Hypothalamus (tissue), 51 donors: ENCODE measurements around the gene PCDH9.
"Not testable (repeated sequence)": the region's sequence is repeated elsewhere in the genome, so short reads cannot be mapped to it uniquely, and the experiment has no call there.

Experiments used
- DNase-seq, 51 donors: peaks; one replicate each; lab custom pipeline; 2025; lab: John Stamatoyannopoulos, UW

The PCDH9 gene

GRCh38 chr13:66635526-66635925 lies 594.6 kb downstream of the PCDH9 start:
- no peak for DNase-seq

GRCh38 chr13:66634384-66634783 lies 595.8 kb downstream of the PCDH9 start:
- no peak for DNase-seq

GRCh38 chr13:66627512-66627911 lies 602.6 kb downstream of the PCDH9 start:
- DNase-seq: no peak

GRCh38 chr13:66624302-66624701 lies 605.8 kb downstream of the PCDH9 start:
- no peak for DNase-seq

GRCh38 chr13:66623129-66623820 lies 606.9 kb downstream of the PCDH9 start:
- no peak for DNase-seq

- not testable (repeated sequence) for DNase-seq
These were observed 608.2 kb downstream of the PCDH9 start for GRCh38 chr13:66621906-66622447.

GRCh38 chr13:66618702-66619101 lies 611.4 kb downstream of the PCDH9 start:
- no peak for DNase-seq

- no peak for DNase-seq
These were observed 612.4 kb downstream of the PCDH9 start for GRCh38 chr13:66617786-66618185.

- DNase-seq: no peak
These were observed 617.2 kb downstream of the PCDH9 start for GRCh38 chr13:66612983-66613382.

- no peak for DNase-seq
These were observed 643.6 kb downstream of the PCDH9 start for GRCh38 chr13:66586489-66586888.

- no peak for DNase-seq
These were observed 644.4 kb downstream of the PCDH9 start for GRCh38 chr13:66585669-66586203.

GRCh38 chr13:66581675-66582074 lies 648.5 kb downstream of the PCDH9 start:
- DNase-seq: no peak

GRCh38 chr13:66578305-66578704 lies 651.8 kb downstream of the PCDH9 start:
- DNase-seq: no peak

- DNase-seq: no peak
These were observed 652.8 kb downstream of the PCDH9 start for GRCh38 chr13:66577358-66577757.

GRCh38 chr13:66576381-66576780 lies 653.8 kb downstream of the PCDH9 start:
- no peak for DNase-seq

- DNase-seq: no peak
These were observed 655.5 kb downstream of the PCDH9 start for GRCh38 chr13:66574606-66575005.

GRCh38 chr13:66567899-66568612 lies 662.1 kb downstream of the PCDH9 start:
- no peak for DNase-seq

- no peak for DNase-seq
These were observed 664.9 kb downstream of the PCDH9 start for GRCh38 chr13:66565279-66565678.

GRCh38 chr13:66563076-66563475 lies 667.1 kb downstream of the PCDH9 start:
- DNase-seq: no peak

GRCh38 chr13:66562054-66562453 lies 668.1 kb downstream of the PCDH9 start:
- no peak for DNase-seq

GRCh38 chr13:66560991-66561390 lies 669.1 kb downstream of the PCDH9 start:
- DNase-seq: no peak

GRCh38 chr13:66560189-66560588 lies 669.9 kb downstream of the PCDH9 start:
- DNase-seq: no peak
